ENCODE measurements around the gene SLC1A7.

- TF ChIP-seq EZH2 (IDR thresholded peaks at IDR 0.05; ENCODE audit: borderline replicate concordance, insufficient read depth, low read depth, low read length, poor library complexity, severe bottlenecking): no peak
- TF ChIP-seq, protein P1, sequence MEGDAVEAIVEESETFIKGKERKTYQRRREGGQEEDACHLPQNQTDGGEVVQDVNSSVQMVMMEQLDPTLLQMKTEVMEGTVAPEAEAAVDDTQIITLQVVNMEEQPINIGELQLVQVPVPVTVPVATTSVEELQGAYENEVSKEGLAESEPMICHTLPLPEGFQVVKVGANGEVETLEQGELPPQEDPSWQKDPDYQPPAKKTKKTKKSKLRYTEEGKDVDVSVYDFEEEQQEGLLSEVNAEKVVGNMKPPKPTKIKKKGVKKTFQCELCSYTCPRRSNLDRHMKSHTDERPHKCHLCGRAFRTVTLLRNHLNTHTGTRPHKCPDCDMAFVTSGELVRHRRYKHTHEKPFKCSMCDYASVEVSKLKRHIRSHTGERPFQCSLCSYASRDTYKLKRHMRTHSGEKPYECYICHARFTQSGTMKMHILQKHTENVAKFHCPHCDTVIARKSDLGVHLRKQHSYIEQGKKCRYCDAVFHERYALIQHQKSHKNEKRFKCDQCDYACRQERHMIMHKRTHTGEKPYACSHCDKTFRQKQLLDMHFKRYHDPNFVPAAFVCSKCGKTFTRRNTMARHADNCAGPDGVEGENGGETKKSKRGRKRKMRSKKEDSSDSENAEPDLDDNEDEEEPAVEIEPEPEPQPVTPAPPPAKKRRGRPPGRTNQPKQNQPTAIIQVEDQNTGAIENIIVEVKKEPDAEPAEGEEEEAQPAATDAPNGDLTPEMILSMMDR (IDR thresholded peaks at IDR 0.05): no peak
Measured at GRCh38 chr1:53145051-53145600, 2.7 kb upstream of the SLC1A7 start.
